ENCODE results near the gene PPDPF.
"Not testable (repeated sequence)": the region's sequence is repeated elsewhere in the genome, so short reads cannot be mapped to it uniquely, and the experiment has no call there.

Gene PPDPF

DNA sequence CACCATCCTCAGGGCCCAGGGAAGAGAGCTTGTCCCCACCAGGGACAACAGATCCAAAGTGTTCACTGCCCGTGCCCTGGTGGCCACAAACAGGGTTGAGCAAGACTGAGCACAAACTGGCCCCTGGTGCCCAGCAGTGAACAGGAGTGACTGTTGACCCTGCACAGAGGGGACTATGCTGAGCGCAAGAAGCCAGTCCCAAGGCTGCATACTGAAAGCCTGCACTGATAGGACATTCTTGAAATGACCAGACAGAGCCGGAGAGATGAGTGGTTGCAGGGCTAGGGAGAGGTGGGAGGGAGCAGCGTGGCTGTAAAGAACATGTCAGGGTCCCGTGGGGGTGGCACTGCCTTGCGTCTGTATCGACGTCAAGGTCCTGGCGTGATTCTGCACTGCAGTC is 30.5 kb downstream of the PPDPF start:
- DNase-seq (ENCODE audit: low spot score): no peak

DNA sequence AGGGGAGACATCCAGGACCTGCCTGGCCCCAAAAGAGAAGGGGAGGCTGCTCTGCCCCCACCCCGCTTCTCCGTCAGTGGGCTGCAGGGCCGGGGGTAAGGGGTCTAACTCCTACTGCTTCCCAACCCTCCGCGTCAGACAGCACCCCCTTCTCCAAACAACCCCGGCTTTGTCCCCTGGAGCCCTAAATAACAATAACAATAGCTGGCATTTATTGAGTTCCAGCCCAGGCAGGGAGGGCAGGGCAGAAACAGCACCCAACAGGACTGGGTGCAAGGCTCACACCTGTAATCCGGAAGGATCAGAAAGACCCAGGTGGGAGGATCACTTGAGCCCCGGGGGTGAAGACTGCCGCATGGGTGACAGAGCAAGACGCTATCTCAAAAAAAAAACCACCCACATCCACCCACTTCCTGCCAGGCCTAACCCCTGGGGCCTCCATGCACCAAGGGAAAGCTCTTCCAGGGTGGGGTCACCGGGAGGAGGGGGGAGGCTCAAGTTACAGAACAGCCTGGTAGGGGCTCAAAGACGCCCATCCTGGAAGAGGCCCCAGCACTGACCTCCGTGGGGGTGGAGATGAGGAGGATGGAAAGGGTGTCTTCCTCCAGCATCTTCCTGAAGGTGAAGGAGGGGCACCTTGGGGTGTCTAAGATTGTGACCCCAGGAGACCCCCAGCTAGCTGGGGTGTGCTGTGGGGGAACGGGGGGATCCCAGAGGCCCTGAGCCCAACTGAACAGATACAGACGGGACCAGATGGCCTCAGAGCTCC is 32.1 kb downstream of the PPDPF start:
- DNase-seq (ENCODE audit: low spot score): no peak

DNA sequence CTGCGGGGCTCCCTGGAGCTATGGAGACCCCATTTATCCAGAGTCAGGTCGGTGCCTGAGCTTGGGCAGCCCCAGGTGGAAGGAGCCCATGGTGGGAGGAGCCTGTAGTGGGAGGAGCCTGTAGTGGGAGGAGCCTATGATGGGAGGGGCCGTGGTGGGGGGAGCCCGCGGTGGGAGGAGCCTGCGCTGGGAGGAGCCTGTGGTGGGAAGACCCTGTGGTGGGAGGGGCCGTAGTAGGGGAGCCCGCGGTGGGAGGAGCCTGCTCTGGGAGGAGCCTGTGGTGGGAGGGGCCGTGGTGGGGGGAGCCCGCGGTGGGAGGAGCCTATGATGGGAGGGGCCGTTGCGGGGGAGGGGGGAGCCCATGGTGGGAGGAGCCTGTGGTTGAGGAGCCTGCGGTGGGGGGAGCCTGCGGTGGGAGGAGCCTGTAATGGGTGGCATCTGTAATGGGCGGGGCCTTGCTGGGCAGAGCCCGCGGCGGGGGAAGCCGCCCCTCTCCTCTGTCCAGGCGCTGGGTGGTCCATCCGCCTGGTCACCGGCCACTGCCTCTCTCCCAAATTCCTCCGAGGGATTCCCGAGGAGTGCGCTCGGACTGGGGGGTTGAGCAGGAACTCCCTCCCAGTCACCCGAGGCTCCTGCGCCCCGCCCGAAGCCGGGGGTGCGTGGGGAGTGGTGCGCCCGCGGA is 32.8 kb downstream of the PPDPF start:
- peak; percentile 62 for DNase-seq (ENCODE audit: low spot score)

DNA sequence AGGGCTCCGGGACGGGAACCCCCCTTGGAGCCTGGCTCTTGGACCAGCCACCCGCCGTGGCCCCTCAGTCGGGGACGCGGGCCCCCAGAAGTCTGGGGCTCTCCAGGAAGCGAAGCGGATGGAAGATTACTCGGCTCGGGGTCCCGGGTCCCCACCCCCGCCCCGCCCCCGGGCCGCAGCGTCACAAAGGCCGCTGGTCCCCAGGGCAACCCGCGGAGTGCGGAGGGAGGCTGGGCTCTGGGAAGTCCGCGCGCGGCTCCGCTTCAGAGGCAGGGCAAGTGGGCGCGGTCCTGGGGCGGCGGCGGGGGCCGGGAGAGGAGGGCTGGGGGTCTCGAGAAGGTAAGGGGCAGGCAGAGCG is 33.3 kb downstream of the PPDPF start, which contains the start of gene FNDC11:
FNDC11 (plus strand) TSS at position 227 of the 358 bp plus-strand sequence. CDS start 1,505 bp downstream, outside the sequence.
- no peak for DNase-seq (ENCODE audit: low spot score)

DNA sequence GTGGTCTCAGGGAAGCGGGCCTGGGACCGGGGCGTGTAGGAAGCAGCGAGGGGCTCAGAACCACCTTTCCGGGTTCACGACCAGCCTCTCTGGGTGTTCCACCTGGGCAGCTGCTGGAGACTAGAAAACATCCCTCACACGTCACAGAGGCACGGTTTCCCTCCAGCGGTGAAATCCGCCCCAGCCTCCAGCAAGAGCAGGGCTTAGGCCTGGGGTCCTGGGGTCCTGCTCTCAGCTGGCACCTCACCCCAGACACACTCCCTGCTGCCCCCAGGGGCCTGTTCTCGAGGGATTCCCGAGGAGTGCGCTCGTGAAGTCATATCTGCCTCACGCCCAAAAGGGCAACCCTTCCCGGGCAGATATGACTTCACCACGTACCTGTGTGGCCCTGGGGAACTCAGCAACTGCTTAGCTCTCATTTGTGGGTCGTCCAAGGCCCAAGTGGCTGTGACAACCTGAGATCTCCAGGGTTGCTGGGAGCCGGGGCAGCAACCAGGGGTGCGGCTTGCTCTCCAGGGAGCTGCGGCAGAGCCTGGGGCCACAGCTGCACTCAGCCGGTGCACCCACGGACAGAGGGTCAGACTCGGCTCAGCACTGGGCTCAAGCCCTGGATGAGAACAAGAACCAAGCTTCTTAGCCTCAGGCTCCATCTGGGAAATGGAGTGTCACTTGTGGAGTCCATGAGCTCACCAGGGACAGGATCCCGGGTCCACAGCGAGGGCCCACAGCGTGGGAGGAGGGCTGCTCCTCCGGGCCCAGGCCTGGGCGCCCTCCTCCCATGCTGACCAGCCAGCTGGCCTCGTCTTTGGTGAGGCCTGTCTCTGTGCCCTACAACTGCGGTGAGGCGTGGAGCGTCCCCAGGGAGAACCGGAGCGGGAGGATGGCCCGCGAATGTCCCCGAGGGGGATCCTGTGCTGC is 34.1 kb downstream of the PPDPF start:
- DNase-seq (ENCODE audit: low spot score): no peak

DNA sequence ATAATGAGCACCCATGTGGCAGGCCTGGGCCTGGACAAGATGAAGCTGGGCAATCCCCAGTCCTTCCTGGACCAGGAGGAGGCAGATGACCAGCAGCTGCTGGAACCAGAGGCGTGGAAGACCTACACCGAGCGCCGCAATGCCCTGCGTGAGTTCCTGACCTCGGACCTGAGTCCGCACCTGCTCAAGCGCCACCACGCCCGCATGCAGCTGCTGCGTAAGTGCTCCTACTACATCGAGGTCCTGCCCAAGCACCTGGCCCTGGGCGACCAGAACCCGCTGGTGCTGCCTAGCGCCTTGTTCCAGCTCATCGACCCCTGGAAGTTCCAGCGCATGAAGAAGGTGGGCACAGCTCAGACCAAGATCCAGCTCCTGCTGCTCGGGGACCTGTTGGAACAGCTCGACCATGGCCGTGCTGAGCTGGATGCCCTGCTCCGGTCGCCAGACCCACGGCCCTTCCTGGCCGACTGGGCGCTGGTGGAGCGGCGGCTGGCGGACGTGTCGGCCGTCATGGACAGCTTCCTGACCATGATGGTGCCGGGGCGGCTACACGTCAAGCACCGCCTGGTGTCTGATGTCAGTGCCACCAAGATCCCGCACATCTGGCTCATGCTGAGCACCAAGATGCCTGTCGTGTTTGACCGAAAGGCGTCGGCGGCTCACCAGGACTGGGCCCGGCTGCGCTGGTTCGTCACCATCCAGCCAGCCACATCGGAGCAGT is 35.3 kb downstream of the PPDPF start:
- no peak for DNase-seq (ENCODE audit: low spot score)

DNA sequence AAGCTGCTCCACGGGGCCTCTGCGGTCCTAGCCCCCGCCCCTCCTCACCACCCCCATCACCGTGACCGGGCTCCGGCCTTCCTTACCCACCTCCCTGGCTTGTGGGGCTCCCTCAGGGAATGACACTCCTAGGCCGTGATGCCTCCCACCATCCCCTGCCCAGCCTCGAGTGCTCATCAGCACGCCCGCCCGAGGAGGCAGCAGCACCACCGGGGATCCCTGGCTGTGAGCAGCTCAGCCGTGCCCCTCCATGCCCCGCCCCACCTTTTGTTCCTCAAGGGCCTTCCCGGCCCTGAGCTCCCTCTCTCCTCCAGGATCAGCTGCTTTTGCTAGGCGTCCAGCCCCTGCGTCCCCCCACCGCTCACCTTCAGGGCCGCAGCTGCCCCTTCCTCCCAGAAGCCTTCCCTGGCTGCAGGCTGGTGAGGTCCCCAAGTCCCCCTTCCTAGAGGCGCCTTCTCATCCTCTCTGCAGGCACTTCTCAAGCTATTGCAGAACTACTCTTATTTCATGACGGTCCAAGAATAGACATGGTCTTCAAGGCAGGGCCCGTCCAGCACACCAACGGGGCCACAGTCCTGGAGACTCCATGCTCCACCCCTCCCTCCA is 36.4 kb downstream of the PPDPF start:
- DNase-seq (ENCODE audit: low spot score): no peak

DNA sequence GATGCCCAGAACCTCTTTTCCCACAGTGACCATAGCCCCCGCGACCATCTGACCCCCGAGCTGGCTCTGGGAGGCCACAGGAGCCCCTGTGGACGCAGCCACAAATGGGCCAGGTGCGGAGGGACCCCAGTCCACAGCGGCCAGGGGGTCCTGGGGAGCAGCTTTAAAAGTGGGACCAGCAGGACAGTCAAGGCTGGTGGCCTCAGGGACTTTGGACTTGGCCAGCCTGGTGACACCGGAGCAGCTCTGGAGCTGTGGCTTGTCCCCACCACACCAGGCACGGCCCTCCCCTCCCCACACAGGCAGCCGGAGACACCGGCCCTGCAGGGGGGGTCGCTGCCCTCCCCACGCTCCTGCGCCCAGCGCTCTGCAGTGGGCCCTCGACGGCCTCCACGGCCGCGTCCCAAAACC is 36.9 kb downstream of the PPDPF start:
- no peak for DNase-seq (ENCODE audit: low spot score)

DNA sequence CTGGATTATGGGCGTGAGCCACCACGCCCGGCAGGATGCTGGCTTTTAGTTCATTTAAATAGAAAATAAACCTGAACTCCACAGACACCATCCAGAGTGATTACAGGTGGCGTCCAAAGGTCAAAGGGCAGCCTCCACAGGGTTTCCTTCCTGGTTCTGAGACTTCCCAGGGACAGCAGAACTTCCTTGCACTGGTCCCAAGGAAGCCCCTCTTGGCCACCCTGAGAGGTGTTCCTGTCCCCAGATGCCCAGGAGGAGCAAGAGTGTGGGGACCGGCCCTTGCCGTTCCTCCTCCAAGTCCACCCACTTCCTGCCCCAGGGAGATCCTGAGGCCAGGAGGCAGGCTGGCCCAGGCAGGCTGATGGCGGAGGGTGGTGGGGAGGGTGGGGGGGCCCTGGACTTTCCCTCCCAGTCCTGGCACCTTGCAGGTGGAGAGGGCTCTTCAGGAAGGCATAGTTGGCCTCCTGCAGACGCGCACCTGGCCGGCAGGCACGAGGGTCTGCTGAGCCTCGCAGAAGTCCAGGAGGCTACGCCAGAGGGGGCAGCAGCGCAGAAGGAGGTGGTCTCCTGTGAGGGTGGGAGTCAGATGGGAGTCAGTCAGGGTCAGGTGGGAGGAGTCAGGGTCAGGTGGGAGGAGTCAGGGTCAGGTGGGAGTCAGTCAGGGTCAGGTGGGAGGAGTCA is 38.4 kb downstream of the PPDPF start:
- no peak for DNase-seq (ENCODE audit: low spot score)

DNA sequence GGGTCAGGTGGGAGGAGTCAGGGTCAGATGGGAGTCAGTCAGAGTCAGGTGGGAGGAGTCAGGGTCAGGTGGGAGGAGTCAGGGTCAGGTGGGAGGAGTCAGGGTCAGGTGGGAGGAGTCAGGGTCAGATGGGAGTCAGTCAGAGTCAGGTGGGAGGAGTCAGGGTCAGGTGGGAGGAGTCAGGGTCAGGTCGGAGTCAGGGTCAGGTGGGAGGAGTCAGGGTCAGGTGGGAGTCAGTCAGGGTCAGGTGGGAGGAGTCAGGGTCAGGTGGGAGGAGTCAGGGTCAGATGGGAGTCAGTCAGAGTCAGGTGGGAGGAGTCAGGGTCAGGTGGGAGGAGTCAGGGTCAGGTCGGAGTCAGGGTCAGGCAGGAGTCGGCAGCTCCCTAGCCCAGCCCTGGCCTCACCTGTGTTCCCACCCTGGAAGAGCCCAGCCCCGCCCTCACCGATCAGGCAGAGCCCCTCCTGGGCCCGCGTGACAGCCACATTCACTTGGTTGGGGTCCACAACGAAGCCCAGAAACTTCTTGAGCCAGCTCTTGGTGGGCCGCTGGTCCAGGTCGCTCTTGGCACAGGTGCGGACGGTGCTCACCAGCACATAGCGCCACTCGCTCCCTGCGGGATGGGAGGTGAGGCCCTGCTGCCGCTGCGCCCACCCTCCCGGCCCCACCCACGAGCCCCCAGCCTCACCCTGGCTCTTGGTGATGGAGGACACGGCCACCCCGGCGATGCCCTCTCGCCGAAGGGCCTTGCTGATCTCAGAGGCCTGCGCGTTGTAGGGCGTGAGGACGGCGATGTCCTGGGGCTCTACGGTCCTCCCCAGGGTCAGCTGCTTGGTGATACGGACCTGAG is 39.1 kb downstream of the PPDPF start:
- not testable (repeated sequence) for DNase-seq (ENCODE audit: low spot score)

DNA sequence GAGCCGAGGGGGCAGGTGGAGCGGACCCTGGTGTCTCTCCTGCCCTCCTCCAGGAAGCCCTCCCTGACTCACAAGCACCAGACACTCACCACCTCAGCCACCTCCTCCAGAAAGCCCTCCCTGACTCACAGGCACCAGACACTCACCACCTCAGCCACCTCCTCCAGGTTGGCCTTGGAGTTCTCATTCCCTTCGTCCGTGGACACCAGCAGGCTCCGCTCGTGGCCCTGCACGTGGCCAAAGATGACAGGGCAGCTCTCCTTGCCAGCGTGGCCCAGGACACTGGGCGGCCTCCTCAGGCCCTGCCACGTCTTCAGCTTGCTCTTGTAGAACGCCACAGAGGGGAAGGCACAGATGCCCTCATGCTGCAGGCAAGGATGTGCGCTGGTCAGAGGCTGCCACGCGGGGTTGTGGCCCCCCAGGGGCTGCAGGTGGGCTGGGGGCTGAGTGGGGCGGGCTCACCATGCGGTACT is 39.8 kb downstream of the PPDPF start:
- no peak for DNase-seq (ENCODE audit: low spot score)

DNA sequence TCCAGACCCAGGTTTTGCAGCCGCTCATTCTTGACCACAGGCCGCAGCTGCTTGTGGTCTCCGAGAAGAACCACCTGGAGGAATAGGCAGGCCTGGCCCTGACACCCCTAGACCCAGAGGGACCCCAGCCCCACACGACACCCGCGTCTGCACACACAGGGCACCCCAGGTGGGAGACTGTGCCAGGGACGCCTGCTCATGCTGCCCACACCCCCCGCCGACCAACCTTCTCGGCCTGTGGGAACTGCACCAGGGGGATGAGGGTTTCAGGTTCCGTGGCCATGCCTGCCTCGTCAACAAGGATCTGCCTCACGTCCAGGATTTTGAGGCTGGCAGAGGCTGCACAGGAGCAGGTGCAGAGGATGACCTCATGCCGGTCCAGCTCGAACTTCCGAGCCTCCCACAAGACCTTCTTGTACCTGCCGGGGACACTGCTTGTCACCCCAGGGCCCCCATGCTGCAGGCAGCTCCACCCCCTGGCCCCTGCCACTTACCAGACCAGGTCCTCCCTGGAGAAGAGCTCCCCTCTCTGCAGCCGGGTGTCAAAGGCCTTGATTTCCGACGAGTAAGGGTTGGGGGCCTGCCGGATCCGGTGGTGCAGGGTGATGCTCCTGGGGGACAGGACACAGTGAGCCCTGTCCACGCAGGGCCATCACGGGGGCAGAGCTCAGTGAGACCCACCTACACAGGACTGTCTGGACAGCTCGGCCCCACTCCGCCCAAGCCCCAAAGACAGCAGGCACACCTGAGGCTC is 40.5 kb downstream of the PPDPF start:
- DNase-seq (ENCODE audit: low spot score): no peak

DNA sequence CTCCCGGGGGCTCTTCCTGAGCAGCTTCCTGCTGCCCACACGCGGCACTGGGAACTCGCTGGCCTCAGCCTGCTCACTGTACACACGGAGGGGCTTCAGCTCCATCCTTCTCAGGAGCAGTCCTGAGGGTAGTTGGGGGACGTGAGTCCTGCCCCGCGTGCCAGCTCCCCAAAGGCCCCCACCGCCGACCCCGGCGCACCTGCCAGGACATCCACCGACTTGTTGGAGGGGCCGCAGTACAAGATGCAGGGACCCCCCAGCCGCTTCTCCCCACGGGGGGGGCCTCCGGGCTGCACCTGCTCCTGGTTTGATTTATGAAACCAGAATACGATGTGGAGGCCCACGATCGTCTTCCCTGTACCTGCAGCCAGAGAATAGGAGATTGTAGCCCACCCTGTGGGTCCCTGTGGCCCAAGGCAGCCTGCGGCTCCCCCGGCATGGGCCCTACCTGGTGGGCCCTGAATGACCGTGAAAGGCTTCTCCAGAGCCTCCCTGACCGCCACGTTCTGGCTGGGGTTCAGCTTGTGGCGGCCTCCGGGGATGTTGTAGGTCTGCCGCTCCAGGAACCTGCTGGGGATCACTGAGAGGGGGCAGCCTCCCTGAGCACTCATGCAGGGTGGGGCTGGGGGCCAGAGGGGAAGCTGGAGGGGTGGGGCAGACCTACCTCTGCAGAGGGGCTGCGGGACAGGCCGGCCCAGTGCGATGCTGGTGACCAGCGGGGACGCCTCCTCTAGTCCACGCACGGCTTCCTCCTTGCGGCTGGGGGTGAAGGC is 41.2 kb downstream of the PPDPF start:
- DNase-seq (ENCODE audit: low spot score): no peak

DNA sequence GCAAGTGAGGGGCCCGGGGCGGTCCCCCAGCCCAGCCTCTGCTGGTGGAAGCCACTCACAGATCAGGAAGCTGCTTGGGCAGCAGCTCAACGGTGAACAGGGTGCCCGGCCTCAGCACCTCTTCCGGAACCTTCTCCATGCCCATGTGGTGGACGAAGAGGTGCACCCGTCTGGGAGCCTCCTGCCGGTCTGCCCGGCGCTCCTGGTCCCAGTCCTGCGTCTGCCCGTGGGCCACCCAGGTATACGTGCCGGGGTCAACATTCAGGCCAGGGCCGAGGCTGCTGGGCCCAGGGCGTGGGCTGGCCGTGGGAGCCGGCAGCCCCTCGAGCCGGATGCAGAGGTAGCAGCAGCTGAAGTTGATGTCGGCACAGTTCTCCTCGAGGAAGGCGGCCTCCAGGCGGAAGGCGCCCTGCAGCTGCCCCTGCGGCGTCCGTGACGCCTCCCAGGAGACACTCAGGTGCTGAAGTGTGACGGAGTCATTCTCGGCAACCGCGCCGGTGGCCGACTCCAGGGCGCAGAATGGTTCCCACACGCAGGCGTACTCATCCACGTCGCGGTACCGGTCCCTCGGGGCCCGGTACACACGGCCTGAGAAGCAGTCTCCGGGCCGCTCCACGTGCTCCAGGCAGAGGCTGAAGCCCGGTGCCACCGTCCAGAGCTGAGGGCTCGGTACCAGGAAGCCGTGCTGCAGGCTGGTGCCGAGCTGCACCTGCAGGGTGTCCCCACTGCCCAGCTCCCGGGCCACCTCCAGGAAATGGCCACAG is 42.1 kb downstream of the PPDPF start:
- DNase-seq (ENCODE audit: low spot score): no peak

DNA sequence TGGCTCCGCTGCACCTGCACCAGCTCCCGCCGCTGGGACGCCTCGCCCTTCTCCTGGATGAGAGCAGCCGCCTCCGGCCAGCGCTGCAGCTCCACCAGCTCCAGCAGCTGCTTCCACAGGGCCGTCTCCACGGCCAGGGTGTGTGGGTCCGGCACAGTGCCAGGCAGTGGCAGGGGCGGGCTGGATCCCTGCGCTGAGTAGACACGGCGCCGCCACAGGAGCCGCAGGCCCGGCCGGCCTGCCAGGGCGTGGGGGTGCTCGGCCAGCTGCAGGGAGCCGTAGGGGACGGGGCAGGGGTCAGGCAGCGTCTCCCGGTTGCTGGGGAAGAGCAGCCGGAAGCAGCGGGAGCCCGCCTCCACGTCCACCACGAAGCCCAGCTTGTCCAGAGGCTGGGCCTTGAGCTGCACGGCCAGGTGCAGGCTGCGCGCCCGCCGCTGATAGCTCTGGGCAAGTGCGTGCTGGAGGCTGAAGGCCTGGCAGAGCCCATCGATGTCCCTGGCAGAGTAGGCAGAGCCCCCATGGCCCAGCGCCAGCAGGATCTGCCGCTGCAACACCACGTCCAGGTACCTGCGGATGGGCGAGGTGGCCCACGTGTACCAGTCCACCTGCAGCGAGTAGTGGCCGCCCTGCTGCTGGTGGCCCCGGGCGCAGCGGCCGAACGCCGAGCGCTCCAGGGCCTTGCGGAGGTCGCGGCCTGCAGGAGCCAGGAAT is 42.8 kb downstream of the PPDPF start:
- DNase-seq (ENCODE audit: low spot score): no peak

DNA sequence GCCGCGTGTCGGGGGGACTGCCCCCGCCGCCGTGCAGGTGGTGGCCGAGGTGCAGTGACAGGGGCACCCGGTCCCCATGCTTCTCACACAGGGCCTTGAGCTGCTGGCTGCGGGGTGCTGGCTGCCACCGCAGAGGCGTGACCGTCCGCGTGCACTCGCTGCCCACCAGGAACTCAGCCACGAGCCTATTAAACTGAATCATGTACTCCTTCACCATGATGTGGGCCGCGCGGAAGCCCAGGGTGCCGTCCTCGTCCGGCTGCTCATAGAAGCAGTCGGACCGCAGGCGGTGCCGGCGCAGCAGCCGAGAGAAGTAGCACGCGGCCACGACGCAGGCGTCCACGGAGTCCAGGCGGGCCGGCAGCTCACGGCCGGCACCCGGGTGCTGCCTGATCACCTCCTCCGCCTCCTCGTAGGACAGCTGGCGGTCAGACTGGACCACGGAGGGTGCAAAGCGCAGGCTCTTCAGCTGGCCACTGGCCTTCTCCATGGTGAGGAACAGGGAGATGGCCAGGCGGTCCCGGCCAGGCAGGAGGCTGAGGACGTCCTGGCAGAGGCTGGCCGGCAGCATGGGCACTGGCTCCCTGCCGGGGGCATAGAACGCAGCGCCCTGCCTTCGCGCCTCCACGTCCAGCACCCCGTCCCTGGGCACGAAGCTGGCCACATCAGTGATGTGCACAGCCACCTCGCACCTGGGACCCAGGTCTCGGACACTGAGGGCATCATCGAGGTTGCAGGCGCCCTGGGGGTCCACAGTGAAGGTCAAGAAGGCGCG is 43.7 kb downstream of the PPDPF start:
- DNase-seq (ENCODE audit: low spot score): no peak

Data from cerebellar cortex (tissue), 1 donor.